Stimulated activated CD8-positive, alpha-beta memory T cell treated with anti-CD3 and anti-CD28 coated beads, Interleukin-4, amount 100 ng/mL, for 24 hours (primary cell): ENCODE measurements around the gene MOK.

ENCODE experiments used
- DNase-seq: peaks from one replicate; pipeline ENCODE4 v3.0.0-alpha.2; 2020; ENCODE audit warnings: low read depth

The MOK gene

DNA sequence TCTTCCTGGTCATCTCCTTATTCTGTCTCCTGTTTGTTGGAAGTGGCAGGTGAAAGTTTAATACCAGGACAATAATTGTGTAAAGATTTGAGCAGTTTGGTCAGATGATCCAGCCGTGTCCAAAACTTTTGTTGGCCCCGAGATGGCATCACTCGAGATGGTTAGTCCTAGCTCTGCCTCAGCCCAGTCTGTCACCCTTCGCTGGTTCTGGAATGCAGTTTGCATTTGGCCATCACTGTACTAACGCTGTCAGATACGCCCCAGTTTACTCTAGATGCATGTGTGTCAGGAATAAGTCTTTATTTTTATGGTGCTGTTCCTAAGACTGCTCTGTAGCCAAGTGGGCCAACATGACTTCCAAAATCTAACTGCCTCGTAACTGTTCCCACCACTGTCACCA lies 79.6 kb downstream of the MOK start:
- no peak for DNase-seq

DNA sequence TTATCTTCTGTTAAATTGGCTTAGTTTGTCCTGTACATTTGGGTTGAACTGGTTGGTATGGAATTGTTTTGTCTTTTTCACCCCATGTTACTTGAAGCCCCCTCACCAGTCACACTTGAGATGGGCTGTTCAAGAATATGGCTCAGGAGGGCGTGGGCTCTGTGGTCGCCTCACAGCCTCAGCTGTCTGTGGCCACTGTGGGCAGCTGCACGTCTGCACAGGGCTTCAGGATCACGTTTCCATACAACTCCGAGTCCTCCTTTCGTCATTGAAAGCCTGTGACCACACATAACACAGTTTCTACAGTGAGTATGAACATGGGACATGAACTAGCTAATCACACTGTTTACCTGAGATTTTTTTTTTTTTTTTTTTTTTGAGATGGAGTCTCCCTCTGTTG lies 81.3 kb downstream of the MOK start:
- DNase-seq = no peak

DNA sequence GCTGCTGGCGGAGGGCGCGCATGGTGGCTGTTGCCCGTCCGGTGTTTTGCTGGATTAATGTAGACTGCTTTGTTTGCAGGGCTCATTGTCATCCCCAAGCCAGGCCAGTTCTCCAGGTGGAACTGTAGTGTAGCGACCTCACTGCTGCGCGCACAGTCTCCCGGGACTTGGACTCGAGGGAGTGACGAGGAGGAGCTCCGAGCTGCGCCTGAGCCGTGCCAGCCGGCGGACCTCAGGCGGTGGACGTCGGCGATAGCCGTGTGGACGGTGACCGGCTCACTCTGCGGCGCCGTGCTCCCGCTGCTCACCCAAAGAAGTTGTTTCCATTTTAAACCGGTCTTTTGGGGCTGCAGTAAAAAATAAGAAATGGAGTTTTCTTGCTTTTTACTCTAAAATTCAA lies 82.2 kb downstream of the MOK start:
- DNase-seq = no peak

DNA sequence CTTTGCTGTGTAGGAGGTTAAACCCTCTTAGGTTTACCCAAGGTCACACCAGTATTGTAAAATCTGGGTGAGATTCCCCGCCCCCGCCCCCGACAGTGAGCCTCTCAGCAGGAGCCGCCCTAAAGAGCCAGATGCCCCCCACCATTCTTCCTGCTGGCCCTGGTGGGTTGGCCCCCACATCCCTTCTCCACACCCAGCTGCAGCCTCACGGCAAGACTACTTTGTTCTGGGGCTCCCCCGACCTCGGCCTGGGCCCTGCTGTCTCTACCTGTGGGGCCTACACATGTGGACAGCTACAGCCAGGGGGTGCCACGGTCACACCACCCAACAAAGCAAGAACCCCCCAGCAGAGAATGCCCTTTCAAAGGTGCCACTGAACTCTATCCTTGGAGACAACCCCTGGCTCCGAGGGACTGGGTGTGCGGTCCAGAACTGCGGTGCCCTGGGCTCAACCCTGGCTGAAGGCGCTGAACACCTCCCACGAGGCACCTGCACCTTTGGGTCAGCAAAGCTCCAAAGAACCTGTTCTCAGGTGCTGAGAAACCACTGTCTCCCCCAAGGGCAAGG lies 82.9 kb downstream of the MOK start:
- no peak for DNase-seq

DNA sequence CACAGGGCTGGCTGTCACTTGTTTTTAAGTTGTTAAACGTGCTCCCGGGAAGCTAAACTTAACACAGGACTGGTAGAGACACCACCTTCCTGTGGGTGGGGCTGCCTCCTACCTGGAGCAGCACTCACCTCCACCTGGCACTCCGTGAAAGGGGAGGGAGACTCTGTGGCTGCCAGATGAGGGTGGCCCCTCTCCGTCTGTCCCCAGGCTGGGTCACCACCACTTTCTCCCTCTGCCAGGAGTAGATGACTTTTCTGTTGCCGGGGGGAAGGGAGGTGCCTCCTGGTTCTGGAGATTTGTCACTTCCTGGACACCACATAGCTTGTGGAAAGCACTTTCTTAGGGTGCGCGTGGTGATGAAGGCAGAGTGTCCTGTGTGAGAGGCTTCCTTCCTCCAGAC lies 83.9 kb downstream of the MOK start:
- no peak for DNase-seq

DNA sequence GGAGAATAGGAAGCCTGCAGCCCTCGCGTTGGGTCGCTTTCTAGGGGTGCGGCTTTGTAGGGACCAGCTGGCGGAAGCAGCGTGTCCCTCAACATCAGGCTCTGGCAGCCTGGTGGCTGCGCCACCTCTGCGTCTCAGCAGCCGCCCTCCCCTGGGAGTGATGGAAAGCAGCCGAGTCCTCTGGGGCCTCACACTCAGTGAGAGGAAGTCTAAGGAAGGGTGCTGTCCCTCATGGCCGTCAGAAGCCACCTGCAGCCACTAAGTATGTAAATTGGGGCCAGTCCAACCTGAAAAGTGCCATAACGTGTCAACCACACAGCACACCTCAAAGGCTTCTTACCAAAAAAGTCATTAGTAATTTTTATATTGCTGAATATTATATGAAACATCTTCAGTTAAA lies 84.9 kb downstream of the MOK start:
- DNase-seq = no peak

DNA sequence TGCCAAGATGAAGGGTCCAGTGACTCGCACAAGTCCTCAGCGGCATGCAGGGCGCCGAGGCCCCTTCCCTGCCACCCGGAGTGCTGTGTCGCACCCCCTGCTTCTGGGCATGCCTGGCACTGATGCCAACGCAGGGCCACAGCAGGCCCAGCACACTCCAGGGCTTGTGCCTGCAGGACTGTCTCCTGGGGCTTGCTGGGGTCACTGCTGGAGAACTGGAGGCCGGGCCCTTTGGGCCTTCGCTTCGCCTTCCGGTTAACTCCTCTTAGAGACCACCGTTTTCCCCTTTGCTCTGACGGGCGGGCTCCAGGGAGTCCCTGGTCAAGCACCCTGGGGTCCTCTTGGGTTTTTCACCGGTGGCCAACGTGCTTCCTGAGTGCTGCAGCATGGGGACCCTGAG lies 85.6 kb downstream of the MOK start:
- no peak for DNase-seq

DNA sequence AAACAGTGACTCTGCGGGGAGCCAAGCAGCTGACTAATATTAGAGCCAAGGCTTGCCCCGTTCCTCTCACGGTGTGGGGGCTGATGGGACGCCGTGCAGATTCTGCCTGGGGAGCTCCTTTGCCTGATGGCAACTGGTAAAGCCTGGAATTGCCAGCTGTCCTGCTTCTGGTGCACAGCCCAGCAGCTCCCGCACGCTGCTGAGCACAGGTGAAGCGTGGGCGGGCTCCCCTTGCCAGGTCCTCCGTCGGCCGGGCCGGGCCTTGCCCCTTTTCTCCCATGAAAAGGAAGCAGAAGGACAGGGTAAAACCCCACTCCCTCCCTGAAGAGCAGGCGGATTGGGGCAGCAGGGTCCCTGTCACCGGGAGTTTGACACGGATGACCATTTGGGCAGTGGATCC lies 86.3 kb downstream of the MOK start:
- DNase-seq = no peak

DNA sequence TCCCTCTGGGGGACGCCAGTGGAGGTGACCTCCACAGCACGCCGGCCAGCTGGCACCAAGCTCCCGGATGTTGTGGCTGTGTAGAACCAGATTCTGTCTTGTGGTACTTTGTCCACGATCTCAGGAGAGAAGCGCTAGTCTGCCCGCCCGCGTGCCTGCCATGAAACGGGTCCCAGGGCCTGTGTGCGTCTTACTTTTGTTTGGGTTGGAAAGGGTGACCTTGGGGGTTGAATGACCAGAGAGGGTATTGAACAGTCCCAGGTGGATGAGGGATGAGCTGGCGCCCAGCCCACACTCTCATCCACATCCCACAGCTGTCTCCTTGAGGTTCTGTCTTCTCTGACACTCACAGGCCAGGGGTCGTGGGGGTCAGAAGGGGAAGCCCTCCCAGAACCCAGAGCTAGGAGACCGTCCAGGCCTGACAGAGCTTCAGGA lies 87.0 kb downstream of the MOK start:
- no peak for DNase-seq

DNA sequence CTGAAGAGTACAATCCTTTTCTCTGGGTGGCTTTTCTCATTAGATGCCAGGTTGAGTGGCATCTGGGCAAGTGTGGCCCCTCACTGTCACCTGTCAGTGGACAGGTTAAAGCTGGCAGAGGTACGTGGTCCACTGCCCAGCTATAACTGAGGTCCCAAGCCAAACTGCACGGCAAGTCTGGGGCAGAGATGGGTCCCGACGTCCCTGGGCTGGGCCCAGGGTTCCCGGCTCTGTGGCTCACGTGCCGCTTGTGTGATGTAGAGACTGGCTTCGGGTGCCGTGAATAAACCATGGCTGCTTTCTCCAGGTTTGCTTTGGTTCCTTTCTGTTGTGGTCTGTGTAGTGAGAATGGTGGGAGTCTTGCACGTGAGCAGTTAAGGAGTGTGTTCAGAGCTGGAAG lies 87.6 kb downstream of the MOK start:
- no peak for DNase-seq

DNA sequence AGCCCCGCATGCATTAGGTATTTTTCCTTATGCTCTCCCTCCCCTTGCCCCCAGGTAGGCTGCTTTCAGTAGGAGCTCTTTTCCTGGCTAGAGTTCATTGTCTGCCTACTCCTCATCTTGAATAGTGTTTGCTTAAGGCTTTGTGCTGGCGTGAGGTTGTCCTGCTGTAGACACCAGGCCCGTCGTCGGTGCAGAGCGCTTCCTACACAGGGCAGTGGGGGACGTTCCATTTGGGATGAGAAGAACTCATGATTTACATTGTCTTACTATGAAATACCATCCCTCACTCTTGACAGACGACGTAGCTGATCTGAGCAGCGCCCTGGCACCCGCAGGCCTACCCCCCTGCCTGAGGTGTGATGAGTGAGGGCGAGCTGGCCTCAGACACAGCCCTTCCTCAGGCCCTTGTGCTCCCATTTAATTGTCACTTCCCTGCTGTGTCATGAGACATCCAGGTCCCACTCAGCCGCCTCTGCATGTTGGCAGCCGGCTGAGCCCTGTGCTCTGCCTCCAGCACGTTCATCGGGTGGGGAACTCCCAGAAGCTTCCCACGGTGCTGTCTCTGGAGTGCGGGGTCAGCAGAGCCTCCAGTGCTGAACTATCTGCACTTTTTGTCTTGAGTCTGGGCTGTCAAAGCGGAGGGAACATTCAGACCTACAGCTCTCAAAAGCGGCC lies 89.3 kb downstream of the MOK start:
- DNase-seq = no peak

DNA sequence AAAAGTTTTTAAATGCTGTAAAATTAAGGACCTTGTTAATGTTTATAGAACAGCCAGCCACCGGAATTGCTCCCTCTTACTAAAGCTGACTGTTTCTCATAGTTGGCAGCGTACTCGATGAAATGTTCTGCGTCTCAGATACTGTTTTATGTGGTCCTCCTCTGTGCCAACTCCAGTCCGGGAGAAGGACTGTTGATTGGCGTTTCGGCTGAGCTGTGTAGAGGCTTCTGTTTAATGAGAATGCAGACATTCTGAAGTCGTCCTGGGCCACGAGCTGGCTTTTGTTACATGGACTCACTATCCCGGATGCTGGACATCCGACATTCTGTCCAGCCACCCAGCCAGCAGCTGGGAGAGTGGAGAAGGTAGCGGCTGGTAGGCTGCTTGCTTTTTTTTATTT lies 89.9 kb downstream of the MOK start:
- DNase-seq = no peak

DNA sequence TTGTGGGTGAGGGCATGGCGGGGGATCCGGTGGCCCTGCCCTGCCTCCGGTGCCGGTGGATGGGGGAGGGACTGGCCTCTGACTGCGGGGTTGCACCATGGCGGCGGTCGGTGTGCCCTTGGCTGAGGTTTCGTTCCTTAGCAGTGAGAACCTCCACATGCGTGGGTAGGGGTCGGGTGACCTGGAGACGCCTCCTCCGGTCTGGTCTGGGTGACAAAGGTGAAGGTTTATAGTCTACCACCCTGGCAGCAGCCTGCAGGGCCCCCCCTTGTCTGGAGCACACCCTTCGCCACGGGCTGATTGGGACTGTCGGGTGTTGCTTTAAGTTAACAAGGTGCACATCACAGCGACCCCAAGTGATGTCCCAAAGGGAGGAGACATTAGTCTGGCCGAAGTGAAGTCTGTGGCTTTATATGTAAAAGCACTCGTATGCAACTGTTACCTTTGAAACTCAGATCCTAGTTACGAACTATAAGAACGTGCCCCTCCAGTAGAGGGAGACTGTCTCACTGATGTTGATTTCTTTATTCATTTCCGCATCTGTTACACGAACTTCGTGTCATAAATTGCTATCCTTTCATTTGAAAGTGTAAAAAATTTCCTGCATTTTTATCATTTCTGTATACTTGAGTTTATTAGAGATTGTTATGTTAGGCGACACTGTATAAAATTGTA lies 90.8 kb downstream of the MOK start:
- no peak for DNase-seq

DNA sequence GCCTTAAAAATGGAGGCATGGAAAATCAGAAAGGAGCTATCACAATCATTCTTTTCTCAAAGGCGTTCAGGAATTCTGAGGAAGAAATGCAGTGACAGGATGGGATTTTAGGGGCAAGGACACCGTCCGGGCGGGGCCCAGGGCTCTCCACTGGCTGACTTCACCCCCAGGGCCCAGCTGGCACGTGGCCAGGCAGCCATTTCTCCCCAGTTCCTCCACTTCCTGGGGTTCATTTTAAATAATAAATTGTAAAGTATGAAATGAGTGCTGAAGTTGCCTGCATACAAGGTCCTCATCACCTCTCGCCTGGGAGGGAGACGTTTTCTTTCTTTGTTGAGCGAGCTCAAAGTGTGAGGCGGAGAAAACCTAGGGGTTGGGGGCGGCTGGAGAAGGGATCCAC lies 91.5 kb downstream of the MOK start:
- DNase-seq = no peak

DNA sequence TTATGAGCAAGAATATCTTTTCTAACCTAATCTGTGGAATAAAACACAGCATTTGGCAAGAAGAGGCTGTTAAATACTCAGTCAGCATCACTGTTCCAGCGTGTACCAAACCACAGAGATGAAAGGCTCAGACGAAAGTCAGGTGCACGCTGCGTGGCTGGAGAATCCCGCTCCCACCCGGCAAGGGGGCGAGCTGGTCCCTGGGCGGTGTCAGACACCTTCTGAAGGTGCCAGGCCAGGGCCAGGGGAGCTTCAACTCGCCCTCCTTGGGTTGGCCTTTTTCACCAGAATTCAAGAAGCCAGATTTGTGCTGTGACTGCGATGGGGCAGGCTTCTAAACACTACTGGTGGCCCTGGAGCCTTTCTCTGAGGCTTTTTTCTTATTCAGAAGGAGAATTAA lies 92.1 kb downstream of the MOK start:
- no peak for DNase-seq

DNA sequence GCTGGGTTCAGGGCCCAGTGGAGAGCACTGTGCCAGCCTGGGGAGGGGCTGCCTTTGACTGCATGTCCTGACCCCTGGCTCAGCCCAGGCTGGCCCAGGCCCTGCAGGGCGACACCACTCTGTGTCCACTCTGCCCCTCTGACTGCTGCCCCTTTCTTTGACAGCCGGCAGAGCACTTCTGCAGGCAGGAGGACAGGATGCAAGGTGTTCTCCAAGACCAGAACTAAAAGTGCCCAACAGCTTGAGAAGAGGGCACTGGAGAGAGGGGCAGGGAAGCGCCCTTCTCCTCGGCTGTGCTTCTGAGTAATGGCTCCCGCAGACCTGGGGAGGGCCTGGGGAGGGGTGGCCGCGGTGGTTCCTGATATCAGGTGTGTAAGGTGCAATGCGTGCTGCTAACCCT lies 92.6 kb downstream of the MOK start:
- DNase-seq = no peak

DNA sequence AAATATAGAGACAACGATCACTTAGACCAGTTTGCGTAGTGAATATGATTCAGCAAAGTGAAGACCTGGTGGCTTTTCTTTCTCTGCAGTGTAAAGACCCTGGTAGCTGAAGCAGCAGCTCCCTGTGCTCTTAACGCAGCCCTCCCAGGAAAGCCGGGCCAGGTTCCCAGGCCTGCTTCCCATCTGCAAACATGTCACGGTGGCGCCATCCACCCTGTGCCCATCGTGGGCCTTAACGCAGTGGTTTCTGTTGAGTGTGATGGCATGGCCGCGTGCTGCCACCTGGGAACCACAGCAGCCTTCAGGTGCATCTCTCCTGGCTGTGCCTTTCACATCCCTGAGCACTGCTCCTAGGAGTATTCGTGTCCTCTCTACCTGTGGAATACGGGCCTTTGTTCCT lies 93.7 kb downstream of the MOK start:
- no peak for DNase-seq

DNA sequence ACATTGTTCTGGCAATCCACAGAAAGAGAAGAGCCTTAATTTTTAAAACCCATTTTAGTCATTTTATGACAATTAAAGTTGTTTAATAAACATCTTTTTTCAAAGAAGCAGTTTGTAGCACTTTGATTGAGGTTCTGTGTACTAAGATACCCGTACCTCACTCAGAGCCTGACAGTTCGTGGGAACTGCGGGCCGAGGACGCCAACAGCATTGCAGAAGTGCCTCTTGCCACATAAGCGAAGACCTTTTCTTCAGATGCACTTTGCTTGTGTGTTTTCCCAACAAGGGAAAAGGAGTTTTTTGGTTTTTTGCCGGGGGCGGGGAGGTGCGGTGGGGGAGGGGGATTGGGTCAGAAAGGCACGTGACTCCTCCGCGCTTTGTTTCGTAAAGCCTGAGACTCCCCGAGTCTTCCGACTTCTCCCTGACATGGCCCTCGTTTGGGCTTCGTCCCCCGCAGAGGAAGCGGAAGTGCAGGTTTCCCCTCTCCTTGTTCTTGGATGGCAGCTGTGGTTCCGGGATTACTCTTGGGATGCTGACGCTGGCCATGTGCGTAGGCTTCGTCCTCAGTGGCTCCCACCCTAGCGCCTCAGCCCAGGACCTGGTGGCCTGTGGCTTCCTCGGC lies 94.4 kb downstream of the MOK start:
- DNase-seq = no peak

DNA sequence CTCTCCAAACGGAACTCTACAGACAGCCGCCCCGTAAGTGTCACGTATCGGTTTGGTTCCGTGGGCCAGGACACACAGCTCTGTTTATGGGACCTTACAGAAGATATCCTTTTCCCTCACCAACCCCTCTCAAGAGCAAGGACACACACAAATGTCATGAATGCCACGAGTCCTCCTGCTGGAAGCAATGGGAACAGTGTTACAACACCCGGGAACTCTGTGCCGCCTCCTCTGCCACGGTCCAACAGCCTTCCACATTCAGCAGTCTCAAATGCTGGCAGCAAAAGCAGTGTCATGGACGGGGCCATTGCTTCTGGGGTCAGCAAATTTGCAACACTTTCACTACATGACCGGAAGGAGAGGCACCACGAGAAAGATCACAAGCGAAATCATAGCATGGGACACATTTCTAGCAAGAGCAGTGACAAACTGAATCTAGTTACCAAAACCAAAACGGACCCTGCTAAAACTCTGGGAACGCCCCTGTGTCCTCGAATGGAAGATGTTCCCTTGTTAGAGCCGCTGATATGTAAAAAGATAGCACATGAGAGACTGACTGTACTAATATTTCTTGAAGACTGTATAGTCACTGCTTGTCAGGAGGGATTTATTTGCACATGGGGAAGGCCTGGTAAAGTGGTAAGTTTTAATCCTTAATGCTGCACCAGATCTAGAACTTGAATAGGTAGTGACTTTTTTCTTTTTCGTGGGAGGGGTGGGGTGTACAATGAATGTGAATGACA lies 95.6 kb downstream of the MOK start:
- no peak for DNase-seq

DNA sequence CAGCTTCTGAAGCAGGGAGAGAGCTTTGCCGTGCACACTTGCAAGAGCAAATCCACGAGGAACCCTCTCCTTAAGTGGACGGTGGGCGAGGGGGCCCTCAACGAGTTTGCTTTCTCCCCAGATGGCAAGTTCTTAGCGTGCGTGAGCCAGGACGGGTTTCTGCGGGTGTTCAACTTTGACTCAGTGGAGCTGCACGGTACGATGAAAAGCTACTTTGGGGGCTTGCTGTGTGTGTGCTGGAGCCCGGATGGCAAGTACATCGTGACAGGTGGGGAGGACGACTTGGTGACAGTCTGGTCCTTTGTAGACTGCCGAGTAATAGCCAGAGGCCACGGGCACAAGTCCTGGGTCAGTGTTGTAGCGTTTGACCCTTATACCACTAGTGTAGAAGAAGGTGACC lies 96.2 kb downstream of the MOK start:
- DNase-seq = no peak

DNA sequence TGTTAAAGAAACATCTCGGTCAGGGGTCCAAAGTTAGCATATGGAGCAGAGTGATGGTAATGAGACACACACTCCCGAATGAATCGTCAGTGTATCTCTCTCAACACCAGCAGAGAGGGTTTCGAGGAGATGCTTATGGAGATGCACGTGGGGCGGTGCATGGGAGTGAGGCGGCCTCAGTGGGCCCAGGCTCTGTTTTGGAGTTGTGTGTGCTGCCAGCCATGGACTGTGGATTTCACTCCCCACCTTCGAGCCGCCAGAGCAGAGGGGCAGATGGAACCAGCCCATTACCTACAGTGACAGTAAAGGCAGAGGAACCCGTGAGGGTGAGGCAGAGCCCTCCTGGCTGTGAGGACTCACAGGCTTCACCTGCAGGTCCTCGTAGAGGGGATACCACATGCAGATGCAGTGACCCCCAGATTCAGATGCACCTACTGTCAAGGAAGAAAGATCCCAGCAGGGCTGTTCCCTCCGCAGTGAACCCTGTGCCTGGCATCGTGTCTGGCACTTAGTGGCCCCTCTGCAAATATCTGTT lies 97.1 kb downstream of the MOK start:
- no peak for DNase-seq

DNA sequence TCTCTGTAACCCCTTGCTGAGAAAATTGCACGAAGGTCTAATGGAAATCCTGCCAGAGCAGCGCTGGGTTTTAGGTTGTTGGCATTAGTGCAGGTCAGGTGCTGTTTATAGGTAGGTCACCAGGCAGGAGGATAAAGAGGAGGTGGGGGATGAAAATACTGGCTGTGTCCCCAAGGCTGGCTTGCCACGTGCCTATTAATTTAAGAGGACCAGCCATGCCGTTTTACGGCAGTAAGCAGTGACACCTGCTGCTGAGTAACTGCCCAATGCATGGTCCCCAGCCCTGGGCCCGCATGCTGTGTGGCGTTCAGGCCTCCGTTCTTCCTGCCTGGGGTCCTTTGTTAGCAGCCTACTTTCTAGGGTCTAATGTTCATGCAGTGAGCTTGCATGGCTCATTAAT lies 98.0 kb downstream of the MOK start:
- DNase-seq = no peak
